ENCODE measurements around the gene SH3PXD2B. TPM values are rescaled to one million over a fixed set of nuclear protein-coding genes. Genes with fewer than 3 reads are reported as not detected.

The SH3PXD2B gene
- total RNA-seq, 1 donor from 2014 or later: 62.4 TPM

DNA sequence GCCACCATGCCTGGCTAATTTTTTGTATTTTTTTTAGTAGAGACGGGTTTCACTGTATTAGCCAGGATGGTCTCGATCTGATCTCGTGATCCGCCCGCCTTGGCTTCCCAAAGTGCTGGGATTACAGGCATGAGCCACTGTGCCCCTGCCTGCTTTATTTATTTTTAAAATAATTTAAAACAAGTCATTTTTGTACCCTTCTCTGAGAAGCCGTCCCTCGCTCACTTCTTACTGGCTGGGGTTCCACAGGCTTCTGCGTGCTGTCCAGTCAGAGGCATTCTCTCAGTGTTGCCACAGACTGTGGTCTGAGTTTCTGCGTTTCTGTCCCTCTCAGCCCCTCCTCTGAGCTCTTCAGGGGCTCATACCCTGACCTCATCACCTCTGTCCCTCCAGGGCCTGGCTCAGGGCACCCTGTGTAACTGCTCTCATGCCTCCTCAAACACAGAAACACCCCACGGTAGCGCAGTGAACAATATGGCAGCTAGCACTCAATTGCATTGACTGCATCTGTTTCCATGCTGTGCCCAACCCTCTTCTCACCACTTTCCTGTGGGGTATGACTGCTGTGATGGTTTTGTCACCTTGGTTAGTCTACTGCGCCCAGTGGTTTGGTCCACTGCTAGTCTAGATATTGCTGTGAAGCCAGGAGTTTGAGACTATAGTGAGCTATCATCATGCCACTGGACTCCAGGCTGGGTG, 44.3 kb upstream of the SH3PXD2B start:
- H3K4me3 ChIP-seq (ENCODE audit: low read depth, low read length): no peak overlapping the region
- DNase-seq (ENCODE audit: low read depth): no peak
- H3K36me3 ChIP-seq (ENCODE audit: control insufficient read depth, insufficient read depth, low read length): no peaks in the 10 kb centered on the region
- peaks cover 11% of the 10 kb centered on the region for H3K27me3 ChIP-seq (ENCODE audit: control insufficient read depth, insufficient read depth, low read length)
- TF ChIP-seq, protein P1, sequence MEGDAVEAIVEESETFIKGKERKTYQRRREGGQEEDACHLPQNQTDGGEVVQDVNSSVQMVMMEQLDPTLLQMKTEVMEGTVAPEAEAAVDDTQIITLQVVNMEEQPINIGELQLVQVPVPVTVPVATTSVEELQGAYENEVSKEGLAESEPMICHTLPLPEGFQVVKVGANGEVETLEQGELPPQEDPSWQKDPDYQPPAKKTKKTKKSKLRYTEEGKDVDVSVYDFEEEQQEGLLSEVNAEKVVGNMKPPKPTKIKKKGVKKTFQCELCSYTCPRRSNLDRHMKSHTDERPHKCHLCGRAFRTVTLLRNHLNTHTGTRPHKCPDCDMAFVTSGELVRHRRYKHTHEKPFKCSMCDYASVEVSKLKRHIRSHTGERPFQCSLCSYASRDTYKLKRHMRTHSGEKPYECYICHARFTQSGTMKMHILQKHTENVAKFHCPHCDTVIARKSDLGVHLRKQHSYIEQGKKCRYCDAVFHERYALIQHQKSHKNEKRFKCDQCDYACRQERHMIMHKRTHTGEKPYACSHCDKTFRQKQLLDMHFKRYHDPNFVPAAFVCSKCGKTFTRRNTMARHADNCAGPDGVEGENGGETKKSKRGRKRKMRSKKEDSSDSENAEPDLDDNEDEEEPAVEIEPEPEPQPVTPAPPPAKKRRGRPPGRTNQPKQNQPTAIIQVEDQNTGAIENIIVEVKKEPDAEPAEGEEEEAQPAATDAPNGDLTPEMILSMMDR (IDR thresholded peaks at IDR 0.05; ENCODE audit: insufficient read depth, low read length, poor library complexity, severe bottlenecking): no peak

DNA sequence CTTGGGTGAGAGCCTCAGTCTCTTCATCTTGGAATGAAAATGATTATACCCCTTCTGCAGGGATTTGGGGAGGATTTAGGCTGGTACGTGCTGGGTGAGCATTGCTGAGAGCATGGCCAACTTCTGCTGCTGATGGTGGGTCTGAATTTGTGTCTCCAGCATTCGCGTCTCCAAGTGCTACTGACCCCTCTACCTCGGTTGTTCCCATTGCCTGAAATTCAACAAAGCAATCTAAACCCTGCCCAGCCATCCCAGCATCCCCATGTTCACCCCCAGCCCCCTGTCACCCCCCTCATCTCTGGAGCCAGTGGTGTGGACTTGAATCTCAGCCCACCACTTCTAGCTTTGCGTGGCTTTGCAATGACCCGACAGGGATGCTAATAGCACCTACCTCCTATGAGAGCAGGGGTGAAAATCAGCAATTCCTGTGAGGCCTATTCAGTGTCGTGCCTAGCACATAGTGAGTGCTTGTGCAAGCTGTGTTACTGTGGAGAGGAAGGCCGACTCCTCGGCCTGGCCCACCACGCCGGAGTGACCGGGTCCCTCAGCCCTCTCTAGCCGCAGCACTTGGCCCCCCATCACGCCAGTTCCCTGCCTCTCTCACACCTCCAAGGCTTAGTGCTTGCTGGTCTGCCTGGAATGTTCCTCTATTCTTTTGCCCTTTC, 43.4 kb upstream of the SH3PXD2B start:
- H3K4me3 ChIP-seq (ENCODE audit: low read depth, low read length): no peak overlapping the region
- H3K27me3 ChIP-seq (ENCODE audit: control insufficient read depth, insufficient read depth, low read length): peaks cover 11% of the 10 kb centered on the region
- TF ChIP-seq, protein P1 (IDR thresholded peaks at IDR 0.05; ENCODE audit: insufficient read depth, low read length, poor library complexity, severe bottlenecking): no peak
- DNase-seq (ENCODE audit: low read depth): no peak
- no peaks in the 10 kb centered on the region for H3K36me3 ChIP-seq (ENCODE audit: control insufficient read depth, insufficient read depth, low read length)

DNA sequence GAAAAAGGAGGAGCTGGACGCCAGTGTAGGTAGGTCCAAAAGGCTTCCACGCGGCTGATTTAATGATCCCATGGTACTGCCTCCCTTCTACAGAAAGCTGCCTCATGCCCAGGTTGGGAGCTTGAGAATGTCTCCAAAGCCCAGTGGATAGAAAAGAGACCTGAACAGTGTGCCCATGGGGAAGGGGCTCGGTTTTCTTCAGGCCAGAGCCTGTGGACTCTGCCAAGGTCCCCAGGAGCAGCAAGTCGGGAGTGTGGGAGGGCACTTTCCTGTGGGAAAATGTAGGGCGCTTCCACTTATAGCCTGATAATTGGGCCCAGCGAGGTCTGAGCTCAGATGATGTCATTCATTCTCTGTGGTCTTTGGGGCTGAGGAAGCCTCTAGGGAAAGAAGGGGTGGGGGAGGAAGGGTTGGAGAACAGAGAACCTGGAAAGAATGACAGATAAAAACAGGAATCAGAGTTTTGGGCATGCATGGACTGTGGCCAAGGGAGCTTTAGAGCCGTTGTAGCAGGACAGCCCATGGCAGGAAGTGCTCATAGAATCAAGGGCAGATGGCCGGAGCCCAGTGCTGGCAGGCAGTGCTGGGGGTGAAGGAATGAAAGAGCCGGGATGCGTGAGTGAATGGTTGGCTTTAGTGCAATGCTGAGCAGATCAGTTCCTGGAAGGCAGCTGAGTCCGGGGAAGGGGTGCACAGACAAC, 42.5 kb upstream of the SH3PXD2B start:
- Histone ChIP-seq H3K27me3 (ENCODE audit: control insufficient read depth, insufficient read depth, low read length) (peaks cover 11% of the 10 kb centered on the region), H3K4me3 (ENCODE audit: low read depth, low read length) (no peak overlapping the region), H3K36me3 (ENCODE audit: control insufficient read depth, insufficient read depth, low read length) (no peaks in the 10 kb centered on the region)
- TF ChIP-seq, protein P1 (IDR thresholded peaks at IDR 0.05; ENCODE audit: insufficient read depth, low read length, poor library complexity, severe bottlenecking): no peak
- DNase-seq (ENCODE audit: low read depth): no peak

DNA sequence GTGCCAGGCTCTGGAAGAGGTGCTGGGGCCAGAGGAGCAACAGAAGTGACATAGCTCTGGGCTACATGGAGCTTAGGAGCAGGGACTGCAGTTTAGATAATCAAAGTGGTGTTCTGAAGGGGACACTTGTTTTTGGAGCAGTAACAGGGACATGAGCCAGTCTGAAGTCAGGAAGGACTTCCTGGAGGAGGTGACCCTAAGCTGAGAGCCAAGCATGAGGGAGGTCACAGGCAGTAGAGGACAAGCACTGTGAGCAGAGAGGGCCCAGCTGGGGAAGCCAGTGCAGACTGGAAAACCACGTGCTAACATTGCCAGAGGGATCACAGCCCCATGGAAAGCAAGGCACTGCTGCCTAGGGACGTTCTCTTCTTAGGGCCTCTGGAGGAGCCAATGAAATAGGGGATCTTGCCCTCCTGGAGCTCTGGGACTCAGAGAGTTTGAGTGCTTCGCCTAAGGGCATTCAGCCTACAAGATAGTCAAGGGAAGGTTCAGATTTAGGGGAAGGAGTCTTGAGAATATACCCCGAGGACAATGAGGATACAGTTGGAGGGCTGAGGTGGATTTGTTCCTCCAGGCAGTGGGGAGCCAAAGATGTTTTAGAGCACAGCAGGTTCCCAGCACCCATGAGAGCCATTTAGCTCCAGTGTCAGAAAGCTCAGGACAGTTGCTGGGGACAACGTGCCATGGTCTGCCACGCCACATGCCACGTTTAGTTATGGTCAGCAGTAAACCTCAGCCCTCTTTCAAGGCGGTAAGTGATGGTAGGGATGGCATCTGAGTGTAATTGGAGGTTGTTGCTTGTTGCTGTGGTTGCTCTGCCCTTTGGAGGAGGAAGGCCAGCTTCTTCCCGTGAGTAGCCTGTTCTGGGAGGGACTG, 40.5 kb upstream of the SH3PXD2B start:
- peaks cover 11% of the 10 kb centered on the region for H3K27me3 ChIP-seq (ENCODE audit: control insufficient read depth, insufficient read depth, low read length)
- TF ChIP-seq, protein P1 (IDR thresholded peaks at IDR 0.05; ENCODE audit: insufficient read depth, low read length, poor library complexity, severe bottlenecking): no peak
- no peak for DNase-seq (ENCODE audit: low read depth)
- H3K36me3 ChIP-seq (ENCODE audit: control insufficient read depth, insufficient read depth, low read length): no peaks in the 10 kb centered on the region
- H3K4me3 ChIP-seq (ENCODE audit: low read depth, low read length): no peak overlapping the region

DNA sequence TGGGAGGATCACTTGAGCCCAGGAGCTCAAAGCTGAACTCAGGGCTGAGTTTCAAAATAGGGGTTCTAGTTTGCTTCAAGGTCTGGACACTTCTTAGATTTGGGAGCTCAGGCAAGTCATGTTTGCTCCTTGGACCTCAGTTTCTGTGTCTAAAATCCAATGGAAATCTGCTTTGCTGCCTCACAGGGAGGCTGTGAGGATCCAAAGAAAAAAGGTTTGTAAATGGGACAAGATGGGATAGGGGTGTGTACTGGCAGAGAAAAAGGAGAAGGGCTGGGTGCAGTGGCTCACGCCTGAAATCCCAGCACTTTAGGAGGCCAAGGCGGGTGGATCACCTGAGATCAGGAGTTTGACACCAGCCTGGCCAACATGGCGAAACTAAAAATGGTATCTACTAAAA, 39.6 kb upstream of the SH3PXD2B start:
- TF ChIP-seq, protein P1 (IDR thresholded peaks at IDR 0.05; ENCODE audit: insufficient read depth, low read length, poor library complexity, severe bottlenecking): no peak
- DNase-seq (ENCODE audit: low read depth): no peak
- Histone ChIP-seq H3K36me3 (ENCODE audit: control insufficient read depth, insufficient read depth, low read length) (no peaks in the 10 kb centered on the region), H3K4me3 (ENCODE audit: low read depth, low read length) (no peak overlapping the region), H3K27me3 (ENCODE audit: control insufficient read depth, insufficient read depth, low read length) (peaks cover 11% of the 10 kb centered on the region)

Measured in kidney epithelial cell (primary cell).